ENCODE data around the gene TCP11X1.
"Not testable (repeated sequence)": the region's sequence is repeated elsewhere in the genome, so short reads cannot be mapped to it uniquely, and the experiment has no call there.

Gene TCP11X1

GRCh38 chrX:102214986-102215385, at the start of gene TCP11X1:
Gene TCP11X1 (plus strand): TSS chrX:102215301.
- DNase-seq, result not testable (repeated sequence)

DNA sequence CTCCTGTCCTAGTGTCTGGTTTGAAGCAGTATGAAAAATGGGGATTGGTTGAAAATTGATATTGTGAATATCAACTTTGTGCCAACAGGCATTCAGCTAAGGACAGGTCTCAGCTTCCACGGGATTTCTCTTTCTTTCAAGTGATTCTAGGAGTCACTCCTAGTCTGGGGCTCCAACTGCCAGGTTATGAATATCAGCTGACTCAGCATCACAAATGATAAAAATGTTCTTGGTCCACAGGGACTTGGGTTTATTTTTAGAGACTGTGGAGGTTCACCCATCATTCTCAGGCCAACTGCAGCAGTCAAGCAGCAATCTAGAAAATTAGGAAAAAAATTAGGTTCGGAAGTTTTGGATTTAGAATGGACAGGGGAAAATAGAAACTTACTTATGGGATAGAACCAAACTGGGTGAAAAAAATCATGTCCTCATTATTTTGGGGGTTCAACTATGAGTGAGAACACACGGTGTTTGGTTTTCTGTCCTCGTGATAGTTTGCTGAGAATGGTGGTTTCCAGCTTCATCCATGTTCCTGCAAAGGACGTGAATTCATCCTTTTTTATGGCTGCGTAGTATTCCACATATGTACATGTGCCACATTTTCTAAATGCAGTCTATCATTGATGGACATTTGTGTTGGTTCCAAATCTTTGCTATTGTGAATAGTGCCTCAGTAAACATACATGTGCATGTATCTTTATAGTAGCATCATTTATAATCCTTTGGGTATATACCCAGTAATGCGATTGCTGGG, 29.0 kb upstream of the TCP11X1 start:
- DNase-seq, result no peak

DNA sequence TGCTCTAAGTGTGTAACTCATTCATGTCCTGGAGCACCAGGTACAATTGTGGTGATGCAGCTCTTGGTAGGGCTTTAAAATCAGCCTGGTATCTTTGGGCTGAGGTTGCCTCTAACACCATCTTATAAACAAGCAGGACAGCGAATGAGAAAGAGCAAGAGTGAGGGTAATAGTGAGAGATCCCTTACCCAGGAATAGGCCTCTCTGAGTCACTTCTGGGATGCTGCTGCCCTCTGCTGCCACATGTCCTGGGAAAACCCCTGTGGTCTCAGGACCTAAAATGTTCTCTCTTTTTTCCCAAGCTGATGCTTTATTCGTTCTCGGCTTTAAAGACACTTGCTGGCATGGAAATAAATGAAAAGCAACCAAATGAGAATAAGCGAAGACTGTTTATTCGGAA, 7.2 kb upstream of the TCP11X1 start:
- not testable (repeated sequence) for DNase-seq

GRCh38 chrX:102216497-102216896, 1.4 kb downstream of the TCP11X1 start:
- DNase-seq, result not testable (repeated sequence)

DNA sequence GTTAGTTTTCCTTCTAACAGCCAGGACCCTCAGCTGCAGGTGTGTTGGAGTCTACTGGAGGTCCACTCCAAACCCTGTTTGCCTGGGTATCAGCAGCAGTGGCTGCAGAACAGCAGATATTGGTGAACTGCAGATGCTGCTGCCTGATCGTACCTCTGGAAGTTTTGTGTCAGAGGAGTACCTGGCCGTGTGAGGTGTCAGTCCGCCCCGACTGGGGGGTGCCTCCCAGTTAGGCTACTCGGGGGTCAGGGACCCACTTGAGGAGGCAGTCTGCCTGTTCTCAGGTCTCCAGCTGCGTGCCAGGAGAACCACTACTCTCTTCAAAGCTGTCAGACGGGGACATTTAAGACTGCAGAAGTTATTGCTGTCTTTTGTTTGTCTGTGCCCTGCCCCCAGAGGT, 20.6 kb downstream of the TCP11X1 start:
- not testable (repeated sequence) for DNase-seq

- DNase-seq, result not testable (repeated sequence)
Measured at GRCh38 chrX:102240265-102240664, 25.2 kb downstream of the TCP11X1 start.

- not testable (repeated sequence) for DNase-seq
Measured at GRCh38 chrX:102246893-102247292, 31.8 kb downstream of the TCP11X1 start, which contains the start of gene NXF2. Gene NXF2 (plus strand): TSS chrX:102247167. CDS start chrX:102307079, 59,912 bp downstream.

- DNase-seq, result not testable (repeated sequence)
Measured at GRCh38 chrX:102272231-102272630, 57.1 kb downstream of the TCP11X1 start.
